Measurements from ENCODE around the gene CGN.

- TF ChIP-seq CTCF (IDR thresholded peaks at IDR 0.05) (no peak), EP300 (IDR thresholded peaks at IDR 0.05) (no peak), POLR2AphosphoS5 (IDR thresholded peaks at IDR 0.05) (no peak), POLR2A (IDR thresholded peaks at IDR 0.05) (no peak)
Observed at GRCh38 chr1:151511636-151512215, 539 bp downstream of the CGN start.
